ENCODE results near the gene C1orf105.

Gene C1orf105

DNA sequence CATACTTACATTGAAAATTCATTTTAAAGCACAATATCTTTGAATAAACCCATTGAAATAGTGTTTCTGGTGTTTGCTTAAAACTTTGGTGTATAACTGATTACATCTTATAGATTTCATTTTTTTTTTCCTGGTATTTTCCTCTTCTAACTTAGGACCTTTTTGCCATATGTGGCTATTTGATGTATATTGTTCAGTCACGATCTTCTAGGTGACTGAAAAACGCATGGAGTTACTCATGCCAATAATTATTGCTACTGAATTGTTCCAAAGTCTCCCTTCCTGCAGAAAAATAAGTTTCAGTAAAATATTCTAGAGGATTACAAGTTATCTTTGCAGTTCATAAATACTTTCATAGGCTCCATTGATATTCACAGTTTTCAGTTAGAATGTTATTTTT is 22.9 kb upstream of the C1orf105 start:
- DNase-seq = no peak

- no peak for DNase-seq
These were observed 22.3 kb upstream of the C1orf105 start for GRCh38 chr1:172398193-172398592.

- DNase-seq = peak; percentile 85
These were observed 21.3 kb upstream of the C1orf105 start for GRCh38 chr1:172398970-172399755.

DNA sequence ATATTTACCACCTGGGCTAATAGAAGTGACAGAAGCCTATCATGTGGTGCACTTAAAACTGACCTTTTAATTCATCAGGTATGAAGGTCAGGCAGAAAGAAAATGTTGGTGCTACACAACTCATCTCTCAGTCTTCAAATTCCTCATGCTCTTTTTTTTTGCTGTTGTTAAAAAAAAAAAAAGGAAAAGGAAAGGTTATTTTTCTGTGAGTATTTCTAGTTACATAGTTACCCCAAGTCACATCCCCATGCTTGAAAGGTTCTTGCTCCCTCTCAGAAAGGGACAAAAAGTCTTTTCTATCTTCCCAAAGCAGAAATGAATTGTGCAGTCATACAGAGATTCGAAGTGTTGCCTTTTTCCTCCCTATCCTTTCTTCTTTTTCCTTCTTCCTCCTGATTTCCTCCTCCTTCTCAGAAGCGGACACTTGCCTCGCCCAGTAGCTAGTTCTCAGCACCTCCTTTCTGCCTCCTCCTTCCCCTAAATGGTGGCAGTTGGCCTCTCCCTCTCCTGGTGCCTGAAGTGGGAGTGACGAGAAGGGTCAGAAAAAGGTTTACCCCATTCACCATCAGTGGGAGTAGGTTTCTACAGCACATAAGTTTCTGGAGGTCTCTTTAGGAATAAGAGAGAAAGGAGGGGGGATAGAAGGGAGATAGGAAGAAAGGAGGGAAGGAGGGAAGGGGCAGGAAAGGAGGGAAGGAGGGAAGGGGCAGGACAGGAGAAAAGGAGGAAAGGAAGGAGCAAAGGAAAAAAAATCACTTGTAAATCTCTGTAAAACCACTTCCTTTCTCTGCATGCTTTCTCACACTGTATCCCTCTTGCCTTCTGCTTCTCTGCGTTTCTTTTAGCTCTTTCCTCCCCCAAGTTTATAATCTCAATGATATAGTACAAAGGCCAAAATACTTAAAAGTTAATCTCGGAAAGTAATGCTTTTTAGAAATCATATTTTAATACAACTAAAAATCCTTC is 20.4 kb upstream of the C1orf105 start:
- DNase-seq = no peak

DNA sequence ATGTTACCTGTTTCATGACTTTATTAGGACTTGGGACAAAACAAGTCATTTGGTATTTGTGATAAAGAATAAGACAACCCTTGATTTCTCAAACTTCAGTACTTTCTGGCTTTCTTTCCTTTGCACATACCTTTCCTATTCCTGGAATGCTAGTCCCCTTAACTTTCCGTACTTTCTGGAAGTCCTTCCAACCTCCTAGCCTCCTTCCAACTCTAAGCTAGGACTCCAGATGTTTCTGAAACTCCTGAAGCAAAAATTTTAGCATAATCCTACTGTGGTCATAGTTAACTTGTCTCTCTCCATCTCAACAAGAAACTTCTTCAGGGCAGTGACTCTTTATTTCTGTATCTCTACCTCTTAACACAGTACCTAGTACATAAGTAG is 19.8 kb upstream of the C1orf105 start:
- no peak for DNase-seq

- DNase-seq = no peak
These were observed 19.0 kb upstream of the C1orf105 start for GRCh38 chr1:172401477-172401876.

DNA sequence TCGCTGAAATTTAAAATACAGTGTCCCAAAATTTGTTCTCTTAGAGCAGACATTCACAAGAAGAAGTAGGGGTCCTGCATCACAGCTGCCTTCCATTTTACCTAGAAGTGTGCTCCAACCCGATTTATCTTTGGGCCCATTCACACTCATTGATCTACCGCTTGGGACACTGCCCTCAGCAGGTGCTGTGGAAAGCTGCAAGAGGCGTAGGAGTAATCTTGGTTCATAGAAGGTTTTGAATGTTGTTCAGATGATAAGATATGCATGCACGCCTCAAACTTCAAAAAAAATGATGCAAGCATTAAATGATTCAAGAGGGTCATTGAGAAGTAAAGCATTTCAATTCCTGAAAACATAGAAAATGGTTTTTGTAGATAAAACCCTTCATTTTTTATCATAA is 18.6 kb upstream of the C1orf105 start:
- DNase-seq = no peak

- no peak for DNase-seq
These were observed 17.5 kb upstream of the C1orf105 start for GRCh38 chr1:172402878-172403569.

DNA sequence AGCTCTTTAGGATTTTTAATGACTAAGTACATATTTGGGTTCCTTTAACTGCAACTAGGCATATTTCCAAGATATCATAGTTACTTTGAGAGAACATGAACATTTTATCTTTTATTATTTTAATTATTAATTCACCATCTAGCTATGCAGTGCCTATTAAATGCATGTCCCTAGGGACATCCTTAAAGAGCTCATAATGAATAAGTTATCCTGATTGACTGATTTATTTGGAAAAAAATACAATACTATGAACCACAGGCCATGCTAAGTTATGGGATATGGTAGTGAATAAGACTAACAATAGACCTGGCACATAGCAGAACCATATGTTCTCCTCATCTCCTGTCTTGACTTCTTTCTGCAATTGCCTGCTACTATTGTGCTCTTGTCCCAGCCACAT is 16.4 kb upstream of the C1orf105 start:
- no peak for DNase-seq

DNA sequence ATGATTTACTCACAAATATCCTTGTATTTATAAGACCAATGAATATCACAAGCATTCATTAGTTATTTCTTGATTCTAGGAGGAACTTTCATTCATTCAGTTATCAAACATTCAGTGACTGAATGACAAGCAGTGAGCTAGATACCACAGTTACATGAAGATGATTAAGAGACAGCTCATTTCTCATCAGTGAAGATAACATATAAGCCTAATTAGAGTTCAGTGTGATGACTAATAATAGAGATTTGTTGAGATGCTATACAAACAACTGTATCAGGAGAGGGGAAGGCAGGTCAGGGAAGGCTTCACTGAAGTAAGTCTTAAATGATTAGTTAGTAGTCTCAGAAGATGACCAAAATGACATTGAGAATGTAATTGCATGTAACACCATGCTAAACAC is 14.6 kb upstream of the C1orf105 start:
- DNase-seq = peak; percentile 21

- no peak for DNase-seq
These were observed 13.5 kb upstream of the C1orf105 start for GRCh38 chr1:172406968-172407367.

DNA sequence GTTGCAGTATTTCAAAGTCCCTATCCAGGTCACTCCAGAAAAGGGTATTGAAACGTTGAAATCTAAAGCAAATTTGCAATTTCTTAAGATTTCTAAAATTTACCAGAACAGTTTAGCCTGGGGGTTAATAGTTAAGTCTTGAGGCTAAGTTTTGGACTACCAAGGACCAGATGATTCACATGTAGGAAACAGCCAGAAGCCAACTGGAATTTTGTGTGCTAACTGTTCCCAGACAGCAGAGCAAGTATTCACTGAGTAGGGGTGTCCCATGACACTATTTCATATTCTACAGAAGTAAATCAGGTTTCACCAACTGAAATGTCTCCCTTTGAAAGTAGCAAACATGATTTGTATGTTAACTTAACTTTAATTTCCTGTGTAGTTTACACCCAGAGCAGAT is 11.5 kb upstream of the C1orf105 start:
- DNase-seq = no peak

GRCh38 chr1:172410027-172410426 is 10.5 kb upstream of the C1orf105 start:
- DNase-seq = no peak

DNA sequence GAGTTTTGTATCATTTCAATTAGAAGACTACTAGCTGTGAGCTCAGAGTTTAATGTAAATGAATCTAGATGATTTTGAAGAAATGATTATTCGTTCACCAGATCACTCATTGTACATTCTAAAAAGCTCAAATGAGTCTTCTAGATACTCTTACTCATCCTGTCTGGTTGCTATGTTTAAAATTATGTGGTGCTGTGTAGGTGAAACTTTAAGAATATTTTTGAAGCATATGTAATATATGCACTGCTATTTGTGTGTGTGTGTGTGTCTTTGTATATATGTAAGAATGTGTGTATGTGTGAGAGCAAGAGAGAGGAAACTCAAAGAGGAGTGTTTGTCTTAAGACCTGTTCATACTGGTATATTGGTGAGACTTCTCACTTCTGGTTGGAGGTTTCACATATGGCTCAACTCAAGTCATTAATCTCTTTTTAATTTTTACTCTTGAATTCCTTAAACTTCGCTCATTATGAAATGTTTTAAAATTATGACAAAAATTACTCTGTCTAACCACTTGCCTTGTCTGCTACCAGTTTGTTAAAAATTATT is 8.6 kb upstream of the C1orf105 start:
- no peak for DNase-seq

DNA sequence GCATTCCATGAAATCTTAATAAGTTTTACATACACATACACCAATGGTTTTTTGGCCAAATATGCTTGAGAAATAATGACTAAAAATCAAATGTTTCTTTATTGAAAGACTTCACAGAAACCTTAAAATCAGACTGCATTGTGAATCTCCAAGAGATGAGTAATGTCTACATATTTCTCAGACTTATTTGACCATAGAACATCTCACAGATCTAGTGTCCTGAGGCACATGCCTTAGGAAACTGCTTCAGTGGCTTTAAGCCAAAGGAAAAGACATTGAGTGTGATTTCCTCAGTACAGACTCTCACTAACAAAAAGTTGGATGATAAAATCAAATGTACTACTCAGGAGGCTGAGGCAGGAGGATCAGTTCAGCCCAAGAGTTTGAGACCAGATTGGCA is 6.2 kb upstream of the C1orf105 start:
- DNase-seq = peak; percentile 27

DNA sequence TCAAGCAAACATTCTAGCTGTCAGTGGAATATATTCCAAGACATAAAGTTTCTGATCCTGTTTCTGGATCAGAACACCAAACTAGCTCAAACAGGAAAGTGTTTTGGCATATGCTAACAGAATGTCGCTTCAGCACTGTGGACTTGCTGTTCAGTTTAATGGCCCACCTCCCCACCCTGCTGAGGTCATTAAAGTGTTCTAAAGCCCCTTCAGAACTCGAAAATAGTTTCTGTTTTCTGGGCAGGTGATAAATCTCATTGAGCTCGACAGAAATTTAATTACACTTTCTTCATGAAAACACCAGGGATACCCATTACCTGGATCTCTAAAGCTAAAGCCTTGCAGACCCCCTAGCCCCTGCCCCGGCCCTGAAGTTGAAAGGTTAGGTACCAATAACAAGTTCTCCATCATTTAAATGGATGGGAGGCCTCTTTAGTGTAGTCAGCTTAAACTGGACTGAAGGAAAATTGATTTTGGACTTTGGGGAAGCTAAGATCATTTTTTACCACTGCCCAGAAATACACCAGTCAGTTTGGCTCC is 3.9 kb upstream of the C1orf105 start:
- no peak for DNase-seq

DNA sequence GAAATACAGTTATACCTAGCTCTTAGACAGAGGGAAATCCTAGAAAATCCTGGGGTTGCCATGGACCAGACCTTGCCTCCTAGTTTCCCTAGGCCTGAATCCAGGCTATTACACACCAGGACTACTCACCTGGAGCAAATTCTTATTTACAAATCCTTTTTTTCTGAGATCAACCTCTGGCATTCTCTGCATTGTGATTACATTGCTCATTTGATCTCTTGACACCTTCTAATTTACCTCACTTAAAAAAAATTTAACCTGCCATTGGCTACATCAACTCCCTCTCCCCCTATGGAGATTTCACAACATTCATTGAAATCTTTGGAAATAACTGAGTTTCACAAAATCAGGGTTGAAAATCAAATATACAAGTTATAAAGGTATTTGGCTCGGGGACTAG is 2.9 kb upstream of the C1orf105 start:
- no peak for DNase-seq

DNA sequence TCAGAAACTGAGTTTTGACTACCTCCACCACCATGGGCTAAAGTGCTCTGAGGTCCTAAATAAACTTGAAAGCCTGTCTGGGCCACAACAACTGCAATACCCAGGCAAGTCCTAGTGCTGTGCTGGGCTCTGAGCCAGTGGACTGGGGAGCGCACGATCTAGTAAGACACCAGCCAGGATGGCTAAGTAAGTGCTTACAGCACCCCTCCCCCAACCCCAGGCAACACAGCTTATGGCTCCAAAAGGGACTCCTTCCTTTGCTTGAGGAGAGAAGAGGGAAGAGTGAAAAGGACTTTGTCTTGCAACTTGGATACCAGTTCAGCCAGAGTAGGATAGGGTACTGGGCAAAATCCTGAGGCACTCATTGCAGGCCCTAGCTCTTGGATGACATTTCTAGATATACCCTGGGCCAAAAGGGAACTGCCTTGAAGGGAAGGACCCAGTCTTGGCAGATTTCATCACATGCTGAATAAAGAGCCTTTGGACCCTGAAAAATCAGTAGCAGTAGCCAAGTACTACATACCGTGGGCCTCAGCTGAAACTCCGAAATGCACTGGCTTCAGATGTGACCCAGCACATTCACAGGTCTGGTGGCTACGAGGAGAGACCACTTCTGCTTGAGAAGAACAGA is 1.6 kb downstream of the C1orf105 start:
- no peak for DNase-seq

GRCh38 chr1:172423336-172423735 is 2.9 kb downstream of the C1orf105 start:
- no peak for DNase-seq

DNA sequence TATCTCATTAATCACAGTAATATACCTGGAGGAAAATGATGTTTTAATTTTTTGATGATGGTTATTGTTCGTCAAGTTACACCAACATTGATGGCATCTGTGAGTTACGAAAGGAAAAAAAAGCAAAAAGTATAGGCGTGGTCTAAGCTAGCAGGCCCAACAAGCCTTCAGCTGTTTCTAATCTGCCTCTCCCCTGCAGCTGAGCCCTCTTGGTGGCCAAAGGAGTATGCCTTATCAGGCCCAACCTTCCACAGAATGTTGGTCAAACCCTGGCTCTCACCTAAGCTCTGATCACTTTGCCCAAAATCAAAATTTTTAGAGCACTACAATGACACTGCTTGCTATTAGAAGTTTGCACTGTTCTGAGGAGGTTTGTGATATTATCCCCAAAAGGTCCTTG is 4.9 kb downstream of the C1orf105 start:
- no peak for DNase-seq

DNA sequence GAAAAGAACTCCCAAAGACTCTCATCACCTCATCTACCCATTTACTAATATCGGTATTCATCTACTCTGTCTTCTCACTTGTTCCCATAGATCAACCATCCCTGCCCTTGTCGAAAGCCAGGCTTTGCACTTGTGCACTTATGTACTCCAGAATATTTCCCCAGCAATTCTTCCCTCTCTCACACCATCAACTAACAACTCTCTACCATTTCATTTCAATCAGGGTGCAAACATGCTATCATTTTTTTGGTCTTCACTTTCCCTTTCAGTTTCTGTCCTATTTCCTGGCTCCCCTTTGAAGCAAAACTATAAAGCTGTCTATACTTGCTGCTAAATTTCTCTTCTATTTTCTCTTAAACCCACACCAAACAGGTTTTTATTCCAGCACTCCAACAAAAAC is 6.7 kb downstream of the C1orf105 start:
- DNase-seq = no peak

Data from HCEC 1CT (cell line).